ENCODE measurements around the gene SCAMP5.

Gene SCAMP5

DNA sequence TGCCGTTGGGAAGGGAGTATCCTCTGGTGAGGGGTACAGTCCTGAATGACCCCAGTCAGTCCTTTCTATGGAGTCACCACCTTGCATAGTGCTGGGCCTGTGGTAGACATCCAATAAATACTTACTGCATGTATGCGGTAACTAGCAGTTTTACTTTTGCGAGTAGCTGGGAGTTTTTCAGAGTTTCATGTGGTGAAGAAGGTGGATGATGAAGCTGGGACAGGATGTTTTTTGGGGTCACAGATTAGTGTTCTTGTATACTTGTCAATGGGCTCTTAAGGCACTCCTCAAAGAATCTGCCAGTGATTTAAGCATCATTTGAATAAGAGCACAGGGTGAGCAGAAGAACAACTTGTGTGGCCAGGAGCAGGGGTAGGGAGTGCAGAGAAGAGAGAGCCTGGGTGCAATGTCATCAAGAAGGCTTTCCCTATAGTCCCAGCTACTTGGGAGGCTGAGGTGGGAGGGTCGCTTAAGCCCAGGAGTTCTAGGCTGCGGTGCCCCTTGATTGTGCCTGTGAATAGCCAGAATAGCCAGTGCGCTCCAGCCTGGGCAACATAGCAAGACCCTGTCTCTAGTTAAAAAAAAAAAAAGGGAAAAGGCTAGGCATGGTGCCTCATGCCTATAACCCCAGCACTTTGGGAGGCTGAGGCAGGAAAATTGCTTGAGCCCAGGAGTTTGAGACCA, 50.1 kb downstream of the SCAMP5 start:
- Histone ChIP-seq H2AFZ (ENCODE audit: low read length) (no peak overlapping the region), H3F3A (ENCODE audit: low read depth) (0 out of 2 replicates have a peak, but pooled peaks cover 7% of the 10 kb centered on the region), H3K4me3 (ENCODE audit: low read length, poor library complexity, severe bottlenecking) (peak overlapping the region; percentile 67), H3K9me3 (ENCODE audit: insufficient read depth, low read depth, low read length) (no peaks in the 10 kb centered on the region), H3K9me2 (replicated peaks; ENCODE audit: low read depth, low read length) (no peaks in the 10 kb centered on the region), H3K9ac (ENCODE audit: low read depth, low read length, poor library complexity, severe bottlenecking) (peak overlapping the region; percentile 81), H3K36me3 (ENCODE audit: insufficient read depth, low read length) (peaks cover 6% of the 10 kb centered on the region; the same call in 1 of the 2 replicates), H3K4me2 (ENCODE audit: low read depth, low read length, poor library complexity, severe bottlenecking) (peak overlapping the region; percentile 86), H3K27me3 (ENCODE audit: insufficient read depth, low read length, poor library complexity, severe bottlenecking) (no peaks in the 10 kb centered on the region), H4K20me1 (ENCODE audit: insufficient read depth, low read length, poor library complexity, severe bottlenecking) (no peaks in the 10 kb centered on the region), H3K4me1 (ENCODE audit: insufficient read depth, low read length, poor library complexity, severe bottlenecking) (peaks cover 68% of the 10 kb centered on the region), H3K79me2 (ENCODE audit: insufficient read depth, low read length) (peaks cover 50% of the 10 kb centered on the region)
- no peak for TF ChIP-seq EZH2phosphoT487 (IDR thresholded peaks at IDR 0.05; ENCODE audit: borderline replicate concordance)
- TF ChIP-seq CTCF (conservative IDR thresholded peaks at IDR 0.05; ENCODE audit: low read length) = no peak

DNA sequence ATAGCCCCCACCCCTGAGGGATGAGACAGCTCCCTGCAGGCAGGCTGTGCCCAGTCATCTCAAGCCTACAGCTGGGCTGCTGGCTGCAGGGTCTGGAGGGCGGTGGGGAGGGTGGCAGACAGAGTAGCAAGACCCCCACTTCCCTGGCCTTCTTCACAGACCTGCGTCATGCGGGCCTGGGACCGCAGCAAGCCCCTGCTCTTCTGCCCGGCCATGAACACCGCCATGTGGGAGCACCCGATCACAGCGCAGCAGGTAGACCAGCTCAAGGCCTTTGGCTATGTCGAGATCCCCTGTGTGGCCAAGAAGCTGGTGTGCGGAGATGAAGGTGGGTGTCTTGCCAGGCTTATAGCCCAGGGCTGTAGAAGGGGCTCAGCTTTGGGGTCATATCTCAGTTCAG, 53.0 kb downstream of the SCAMP5 start:
- H2AFZ ChIP-seq (ENCODE audit: low read length) = no peak overlapping the region
- H3K4me3 ChIP-seq (ENCODE audit: low read length, poor library complexity, severe bottlenecking) = no peak overlapping the region
- peaks cover 58% of the 10 kb centered on the region for H3K4me1 ChIP-seq (ENCODE audit: insufficient read depth, low read length, poor library complexity, severe bottlenecking)
- TF ChIP-seq CTCF (conservative IDR thresholded peaks at IDR 0.05; ENCODE audit: low read length) (no peak), EZH2phosphoT487 (IDR thresholded peaks at IDR 0.05; ENCODE audit: borderline replicate concordance) (no peak)
- H3K79me2 ChIP-seq (ENCODE audit: insufficient read depth, low read length) = peaks cover 44% of the 10 kb centered on the region
- H3F3A ChIP-seq (ENCODE audit: low read depth) = 0 out of 2 replicates have a peak, but pooled peaks cover 3% of the 10 kb centered on the region
- no peaks in the 10 kb centered on the region for H3K9me3 ChIP-seq (ENCODE audit: insufficient read depth, low read depth, low read length)
- no peaks in the 10 kb centered on the region for H4K20me1 ChIP-seq (ENCODE audit: insufficient read depth, low read length, poor library complexity, severe bottlenecking)
- no peaks in the 10 kb centered on the region for H3K27me3 ChIP-seq (ENCODE audit: insufficient read depth, low read length, poor library complexity, severe bottlenecking)
- peak overlapping the region; percentile 81 for H3K9ac ChIP-seq (ENCODE audit: low read depth, low read length, poor library complexity, severe bottlenecking)
- peaks cover 6% of the 10 kb centered on the region; the same call in 1 of the 2 replicates for H3K36me3 ChIP-seq (ENCODE audit: insufficient read depth, low read length)
- H3K4me2 ChIP-seq (ENCODE audit: low read depth, low read length, poor library complexity, severe bottlenecking) = no peak overlapping the region
- H3K9me2 ChIP-seq (replicated peaks; ENCODE audit: low read depth, low read length) = no peaks in the 10 kb centered on the region

DNA sequence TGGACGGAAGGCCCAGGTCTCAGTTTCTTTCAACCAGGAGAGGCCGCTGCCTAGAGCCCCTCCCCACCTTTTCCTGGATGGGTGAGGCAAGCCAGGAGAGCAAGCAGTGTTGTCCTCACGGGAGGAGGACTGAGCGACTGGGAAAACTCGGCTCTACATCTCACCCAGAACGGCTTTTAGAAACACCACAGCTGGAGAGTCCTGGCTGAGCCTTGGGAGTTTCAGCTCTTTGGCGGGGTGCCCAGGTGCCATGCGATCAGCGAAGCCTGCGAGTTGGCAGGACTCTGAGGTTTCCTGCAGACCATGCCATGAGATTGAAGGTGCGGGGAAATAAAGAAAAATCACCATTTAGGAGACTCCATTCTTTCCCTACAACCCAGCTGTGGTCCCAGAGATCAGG, 54.0 kb downstream of the SCAMP5 start:
- Histone ChIP-seq H4K20me1 (ENCODE audit: insufficient read depth, low read length, poor library complexity, severe bottlenecking) (no peaks in the 10 kb centered on the region), H3K4me1 (ENCODE audit: insufficient read depth, low read length, poor library complexity, severe bottlenecking) (peaks cover 52% of the 10 kb centered on the region)

More for the DNA sequence above, 54.0 kb downstream of the SCAMP5 start:
- 0 out of 2 replicates have a peak, but pooled peaks cover 2% of the 10 kb centered on the region for H3F3A ChIP-seq (ENCODE audit: low read depth)
- H3K4me2 ChIP-seq (ENCODE audit: low read depth, low read length, poor library complexity, severe bottlenecking) = no peak overlapping the region
- no peak overlapping the region for H3K9ac ChIP-seq (ENCODE audit: low read depth, low read length, poor library complexity, severe bottlenecking)
- H3K9me2 ChIP-seq (replicated peaks; ENCODE audit: low read depth, low read length) = no peaks in the 10 kb centered on the region
- no peak for TF ChIP-seq CTCF (conservative IDR thresholded peaks at IDR 0.05; ENCODE audit: low read length)
- no peak for TF ChIP-seq EZH2phosphoT487 (IDR thresholded peaks at IDR 0.05; ENCODE audit: borderline replicate concordance)
- H3K36me3 ChIP-seq (ENCODE audit: insufficient read depth, low read length) = peaks cover 6% of the 10 kb centered on the region; the same call in 1 of the 2 replicates
- no peaks in the 10 kb centered on the region for H3K9me3 ChIP-seq (ENCODE audit: insufficient read depth, low read depth, low read length)
- H3K79me2 ChIP-seq (ENCODE audit: insufficient read depth, low read length) = peaks cover 41% of the 10 kb centered on the region
- no peak overlapping the region for H3K4me3 ChIP-seq (ENCODE audit: low read length, poor library complexity, severe bottlenecking)
- H3K27me3 ChIP-seq (ENCODE audit: insufficient read depth, low read length, poor library complexity, severe bottlenecking) = no peaks in the 10 kb centered on the region
- no peak overlapping the region for H2AFZ ChIP-seq (ENCODE audit: low read length)
